ENCODE measurements around the gene FAM199X. TPM values are rescaled to one million over a fixed set of nuclear protein-coding genes. Genes with fewer than 3 reads are reported as not detected.

The FAM199X gene
- 16.1 and 18.7 TPM in 2 replicates for total RNA-seq (2014; rRNA removed; shearing (Covaris generic))
- 9.1 and 11.0 TPM in 2 replicates for polyA plus RNA-seq (2016; fragmentation: Nextera tagmentation; extraction: Ambion mirVana)
- long read RNA-seq, full-length matches to known transcripts: 4 of 5 reads
- long read RNA-seq, partial matches to known transcripts: 1 of 5 reads
- long read RNA-seq, other reads (novel, unspliced or antisense): 0 of 5 reads

GRCh38 chrX:104165894-104166734 is at the start of gene FAM199X:
Gene FAM199X (plus strand): TSS chrX:104166453. CDS start chrX:104166786, 333 bp downstream.
- H3K9me3 Mint-ChIP-seq: no peaks in the 10 kb centered on the region
- peaks cover 18% of the 10 kb centered on the region for H3K4me1 Mint-ChIP-seq
- Histone ChIP-seq H3K79me2 (replicated peaks; ENCODE audit: insufficient read depth) (peaks cover 33% of the 10 kb centered on the region), H3F3A (replicated peaks; ENCODE audit: low read depth) (no peaks in the 10 kb centered on the region), H3K27ac (ENCODE audit: low read depth) (peak within 1 kb of the TSS; percentile 37; the same call in 1 of the 2 replicates), H3K4me1 (ENCODE audit: insufficient read depth) (0 out of 2 replicates have a peak, but pooled peaks cover 5% of the 10 kb centered on the region), H3K36me3 (ENCODE audit: insufficient read depth) (no peaks in the 10 kb centered on the region), H4K20me1 (replicated peaks; ENCODE audit: insufficient read depth) (no peaks in the 10 kb centered on the region; the same call in 1 of the 2 replicates), H3K4me2 (peak within 1 kb of the TSS; percentile 85), H3K4me3 (peak within 1 kb of the TSS; percentile 71), H3K27me3 (ENCODE audit: insufficient read depth) (0 out of 2 replicates have a peak, but pooled peaks cover 5% of the 10 kb centered on the region), H2AFZ (peak within 1 kb of the TSS; percentile 94), H3K9me2 (ENCODE audit: insufficient read depth) (no peaks in the 10 kb centered on the region)
- peak within 1 kb of the TSS; percentile 87 for H3K27ac Mint-ChIP-seq
- ATAC-seq: peak; percentile 96
- H3K4me3 Mint-ChIP-seq: peak within 1 kb of the TSS; percentile 76
- peaks cover 3% of the 10 kb centered on the region; the same call in 1 of the 3 replicates for H3K36me3 Mint-ChIP-seq (ENCODE audit: low read depth)
- H3K27me3 Mint-ChIP-seq (ENCODE audit: insufficient read depth, low read depth, poor library complexity): peaks cover 2% of the 10 kb centered on the region
- peak; percentile 85 for DNase-seq (ENCODE audit: low spot score)
- TF ChIP-seq POLR2AphosphoS5 (IDR thresholded peaks at IDR 0.05; ENCODE audit: low read depth) (no peak; the same call in 1 of the 2 replicates), CTCF (conservative IDR thresholded peaks at IDR 0.05; ENCODE audit: low read depth in 2 of 2) (peak; percentile 22 to 44; a peak in 3 of 4 replicates), JUNB (IDR thresholded peaks at IDR 0.05; ENCODE audit: unreplicated experiment) (no peak), ZNF114 (CRISPR knock-in tag; IDR thresholded peaks at IDR 0.05) (no peak), ZNF462 (CRISPR knock-in tag; IDR thresholded peaks at IDR 0.05) (no peak)

All from GM23338 (cell line).